Esophagus squamous epithelium (tissue), 5 donors: ENCODE results near the gene SUPV3L1. TPM values are rescaled to one million over a fixed set of nuclear protein-coding genes. Genes with fewer than 3 reads are reported as not detected.
"Not testable (repeated sequence)": the region's sequence is repeated elsewhere in the genome, so short reads cannot be mapped to it uniquely, and the experiment has no call there.

Experiments
- DNase-seq: peaks from one replicate; lab custom pipeline; 2025; lab: John Stamatoyannopoulos, UW
- H3K27ac ChIP-seq, 4 donors: fragments of 200-600 bp; sonication (generic); one replicate each; pipeline ENCODE4 v1.5.1; 2016 to 2019; ENCODE audit warnings: mild to moderate bottlenecking in 1 of 4
- H3K27me3 ChIP-seq, 4 donors: fragments of 200-600 bp; sonication (generic); 1 replicate in 3 of 4; 2 replicates in 1 of 4; pipeline versions ENCODE4 v1.5.1 to v1.6.0; 2017 to 2021; ENCODE audit warnings: antibody characterized with exemption in 1 of 4
- H3K36me3 ChIP-seq, 3 donors: fragments of 200-600 bp; sonication (generic); one replicate each; pipeline ENCODE4 v1.5.1; 2016 to 2019
- H3K4me1 ChIP-seq, 3 donors: fragments of 200-600 bp; sonication (generic); one replicate each; pipeline ENCODE4 v1.5.1; 2017 to 2019
- H3K4me3 ChIP-seq, 4 donors: fragments of 200-600 bp; sonication (generic); 1 replicate in 3 of 4; 2 replicates in 1 of 4; pipeline ENCODE4 v1.5.1; 2016 to 2019; ENCODE audit warnings: mild to moderate bottlenecking in 2 of 4, moderate library complexity in 1 of 4
- H3K9me3 ChIP-seq, 3 donors: fragments of 200-600 bp; sonication (generic); one replicate each; pipeline ENCODE4 v1.5.1; 2016 to 2019
- POLR2A ChIP-seq, 4 donors: fragments of 450-650 bp; IDR thresholded peaks; one replicate each; pipeline ENCODE4 v1.6.1; 2017; ENCODE audit warnings: antibody characterized with exemption in 4 of 4, mild to moderate bottlenecking in 4 of 4, moderate library complexity in 3 of 4
- WGBS, 2 donors: methylation state at CpG; one replicate each; pipeline ENCODE4 v1.1.5; 2018; 5-methylcytosine and 5-hydroxymethylcytosine counted together
- intact Hi-C: fragments of 100-400 bp; cut with DNase I; formaldehyde crosslinking; loops from one replicate; pipeline ENCODE4 v1.15.0; 2022
- total RNA-seq, 4 donors: library from RNA; depleted of rRNA; stranded (reverse); fragments of >200 nt; gene quantifications; one replicate each; pipeline ENCODE4 v1.1.0, GENCODE V29; 2016
- TF ChIP-seq, protein P1 (sequence below), 6 experiments: fragments of 450-650 bp in 4 of 6; fragments of 200-600 bp in 2 of 6; sonication (generic) in 2 of 6; IDR thresholded peaks; one replicate each; pipeline ENCODE4 v1.5.1; 2016 to 2019; ENCODE audit warnings: antibody characterized with exemption in 6 of 6, mild to moderate bottlenecking in 4 of 6, moderate library complexity in 4 of 6
- donor health status: DM: yes; HTN: yes; CAD: no.

The SUPV3L1 gene
- total RNA-seq, result 10 to 100 TPM; 10.4 to 31.9 (median 20.9) TPM

GRCh38 chr10:69179743-69180524 lies at the start of gene SUPV3L1:
TSS of gene SUPV3L1 (plus strand) at chr10:69180234. CDS start at chr10:69180292, 58 bp downstream.
- TF ChIP-seq, protein P1, sequence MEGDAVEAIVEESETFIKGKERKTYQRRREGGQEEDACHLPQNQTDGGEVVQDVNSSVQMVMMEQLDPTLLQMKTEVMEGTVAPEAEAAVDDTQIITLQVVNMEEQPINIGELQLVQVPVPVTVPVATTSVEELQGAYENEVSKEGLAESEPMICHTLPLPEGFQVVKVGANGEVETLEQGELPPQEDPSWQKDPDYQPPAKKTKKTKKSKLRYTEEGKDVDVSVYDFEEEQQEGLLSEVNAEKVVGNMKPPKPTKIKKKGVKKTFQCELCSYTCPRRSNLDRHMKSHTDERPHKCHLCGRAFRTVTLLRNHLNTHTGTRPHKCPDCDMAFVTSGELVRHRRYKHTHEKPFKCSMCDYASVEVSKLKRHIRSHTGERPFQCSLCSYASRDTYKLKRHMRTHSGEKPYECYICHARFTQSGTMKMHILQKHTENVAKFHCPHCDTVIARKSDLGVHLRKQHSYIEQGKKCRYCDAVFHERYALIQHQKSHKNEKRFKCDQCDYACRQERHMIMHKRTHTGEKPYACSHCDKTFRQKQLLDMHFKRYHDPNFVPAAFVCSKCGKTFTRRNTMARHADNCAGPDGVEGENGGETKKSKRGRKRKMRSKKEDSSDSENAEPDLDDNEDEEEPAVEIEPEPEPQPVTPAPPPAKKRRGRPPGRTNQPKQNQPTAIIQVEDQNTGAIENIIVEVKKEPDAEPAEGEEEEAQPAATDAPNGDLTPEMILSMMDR (IDR thresholded peaks at IDR 0.05), result peak in 3 of 6 experiments; percentile 6 to 35 (median 16)
- TF ChIP-seq POLR2A (IDR thresholded peaks at IDR 0.05), result peak in 3 of 4 donors; percentile 62 to 73 (median 63)
- WGBS, 2 donors, result 0 to 1% methylated on average over 22 to 29 of the region's 44 CpGs
- intact Hi-C loops, result no loop called here
- Histone ChIP-seq H3K9me3 (no peaks in the 10 kb centered on the region), H3K4me3 (peak within 1 kb of the TSS; percentile 91 to 100 (median 92)), H3K27ac (peak within 1 kb of the TSS; percentile 92 to 95 (median 94)), H3K4me1 (peaks cover 11 to 39% (median 19%) of the 10 kb centered on the region in 3 donors), H3K27me3 (no peaks in the 10 kb centered on the region), H3K36me3 (peaks cover 0 to 19% (median 6%) of the 10 kb centered on the region in 3 donors)
- peak; percentile 69 for DNase-seq

DNA sequence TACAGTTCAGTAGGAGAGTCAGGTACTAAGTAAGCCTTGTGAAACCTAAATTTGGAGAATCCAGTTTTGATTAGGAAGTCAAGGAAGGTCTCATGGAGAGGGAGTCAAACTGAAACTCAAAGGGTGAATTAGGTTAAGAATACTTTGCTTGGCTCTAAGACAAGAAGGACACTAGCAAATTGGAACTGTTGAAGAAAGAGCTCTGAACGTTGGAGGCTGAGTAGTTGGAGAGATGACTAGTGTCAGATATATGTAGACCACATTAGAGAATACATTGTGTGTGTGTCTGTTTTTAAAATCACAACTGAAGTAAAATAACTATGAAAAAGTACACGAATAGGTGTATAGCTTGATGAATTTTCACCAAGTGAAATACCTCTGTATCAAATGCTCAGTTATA lies 49.8 kb upstream of the SUPV3L1 start:
- 39 to 50% methylated on average over 2 of the region's 2 CpGs for WGBS, 2 donors
- H3K27me3 ChIP-seq, result no peaks in the 10 kb centered on the region
- H3K9me3 ChIP-seq, result no peaks in the 10 kb centered on the region
- peaks cover 0 to 33% (median 3%) of the 10 kb centered on the region in 3 donors for H3K36me3 ChIP-seq
- TF ChIP-seq, protein P1 (IDR thresholded peaks at IDR 0.05), result no peak
- no peak for TF ChIP-seq POLR2A (IDR thresholded peaks at IDR 0.05)
- intact Hi-C loops, result no loop called here
- peaks cover 1 to 60% (median 3%) of the 10 kb centered on the region in 3 donors for H3K4me1 ChIP-seq
- no peak for DNase-seq
- H3K27ac ChIP-seq, result no peak overlapping the region
- no peak overlapping the region for H3K4me3 ChIP-seq

GRCh38 chr10:69139961-69140360 lies 40.1 kb upstream of the SUPV3L1 start:
- no peak for DNase-seq
- no peak overlapping the region for H3K27ac ChIP-seq
- TF ChIP-seq, protein P1 (IDR thresholded peaks at IDR 0.05), result no peak
- TF ChIP-seq POLR2A (IDR thresholded peaks at IDR 0.05), result no peak
- H3K9me3 ChIP-seq, result no peaks in the 10 kb centered on the region
- WGBS, 2 donors, result 95 to 100% methylated on average over 2 of the region's 2 CpGs
- H3K36me3 ChIP-seq, result peaks cover 0 to 51% (median 0%) of the 10 kb centered on the region in 3 donors
- H3K4me1 ChIP-seq, result no peaks in the 10 kb centered on the region
- no peaks in the 10 kb centered on the region for H3K27me3 ChIP-seq
- no peak overlapping the region for H3K4me3 ChIP-seq
- intact Hi-C loops, result no loop called here

DNA sequence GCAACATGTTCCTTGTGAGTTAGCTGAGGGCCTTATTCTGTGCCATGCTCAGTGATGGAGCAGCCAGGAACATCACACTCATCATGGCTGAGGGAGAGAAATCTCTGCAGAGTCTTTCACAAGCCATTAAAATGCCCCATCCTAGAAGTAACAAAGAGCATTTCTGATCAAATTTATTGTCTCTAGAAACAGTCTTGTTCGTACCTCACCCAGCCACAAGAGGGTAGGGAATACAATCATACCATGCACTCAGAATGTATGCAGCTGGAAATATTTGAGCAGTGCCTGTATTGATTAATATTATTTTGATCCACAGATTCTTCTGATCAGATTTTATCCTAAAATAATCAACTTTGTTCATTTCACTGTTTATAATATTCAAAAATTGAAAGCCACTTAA lies 38.7 kb upstream of the SUPV3L1 start:
- H3K4me3 ChIP-seq, result no peak overlapping the region
- no peaks in the 10 kb centered on the region for H3K9me3 ChIP-seq
- H3K36me3 ChIP-seq, result peaks cover 0 to 38% (median 0%) of the 10 kb centered on the region in 3 donors
- no peak for DNase-seq
- 75 to 93% methylated on average over 1 of the region's 1 CpG for WGBS, 2 donors
- no peaks in the 10 kb centered on the region for H3K27me3 ChIP-seq
- TF ChIP-seq, protein P1 (IDR thresholded peaks at IDR 0.05), result no peak
- no peak for TF ChIP-seq POLR2A (IDR thresholded peaks at IDR 0.05)
- no peak overlapping the region for H3K27ac ChIP-seq
- no peaks in the 10 kb centered on the region for H3K4me1 ChIP-seq
- intact Hi-C loops, result no loop called here

GRCh38 chr10:69142074-69142473 lies 38.0 kb upstream of the SUPV3L1 start:
- DNase-seq, H3K9me3 ChIP-seq, H3K27me3 ChIP-seq, H3K4me1 ChIP-seq, H3K27ac ChIP-seq, intact Hi-C loops, H3K4me3 ChIP-seq: not testable (repeated sequence)
- H3K36me3 ChIP-seq, result peaks cover 0 to 30% (median 0%) of the 10 kb centered on the region in 3 donors
- 95 to 100% methylated on average over 2 to 3 of the region's 3 CpGs for WGBS, 2 donors
